H9 (cell line): ENCODE measurements around the gene SPRR3. TPM values are rescaled to one million over a fixed set of nuclear protein-coding genes. Genes with fewer than 3 reads are reported as not detected.

Experiments
- DNase-seq: peaks from one replicate; pipeline ENCODE4 v3.0.0-alpha.2; 2017
- H2AFZ ChIP-seq: one replicate; pipeline ENCODE4 v1.6.1; 2013; ENCODE audit warnings: mild to moderate bottlenecking, low read length, control low read depth, moderate library complexity
- H2AK5ac ChIP-seq: 2 replicates; pipeline ENCODE4 v1.6.1; 2013; ENCODE audit warnings: low read length, control low read depth, mixed read lengths; ENCODE audit not compliant: insufficient read length
- H2BK120ac ChIP-seq: one replicate; pipeline ENCODE4 v1.6.1; 2013; ENCODE audit warnings: low read depth, mild to moderate bottlenecking, low read length, control low read depth, inconsistent platforms; ENCODE audit not compliant: poor library complexity, severe bottlenecking
- H2BK12ac ChIP-seq: 2 replicates; pipeline ENCODE4 v1.6.1; 2013; ENCODE audit warnings: low read length, control low read depth, mixed read lengths, low read depth; ENCODE audit not compliant: insufficient read length
- H2BK15ac ChIP-seq: 2 replicates; pipeline ENCODE4 v1.6.1; 2013; ENCODE audit warnings: low read depth, low read length, control low read depth
- H2BK20ac ChIP-seq: one replicate; pipeline ENCODE4 v1.6.1; 2013; ENCODE audit warnings: low read depth, mild to moderate bottlenecking, low read length, control low read depth, inconsistent platforms; ENCODE audit not compliant: poor library complexity, severe bottlenecking
- H2BK5ac ChIP-seq: 2 replicates; pipeline ENCODE4 v1.6.1; 2013; ENCODE audit warnings: low read length, control low read depth, mixed read lengths; ENCODE audit not compliant: insufficient read length
- H3K14ac ChIP-seq: 2 replicates; pipeline ENCODE4 v1.6.1; 2013; ENCODE audit warnings: low read length, control low read depth; ENCODE audit not compliant: insufficient read depth
- H3K18ac ChIP-seq: 2 replicates; pipeline ENCODE4 v1.6.1; 2013; ENCODE audit warnings: low read depth, mild to moderate bottlenecking, mixed read lengths, low read length, control low read depth; ENCODE audit not compliant: insufficient read length
- H3K23ac ChIP-seq: 2 replicates; pipeline ENCODE4 v1.6.1; 2013; ENCODE audit warnings: low read length, control low read depth, mixed read lengths, low read depth; ENCODE audit not compliant: insufficient read length
- H3K23me2 ChIP-seq: 2 replicates; pipeline ENCODE4 v1.6.1; 2013; ENCODE audit warnings: low read depth, mild to moderate bottlenecking, mixed read lengths, low read length, control low read depth; ENCODE audit not compliant: insufficient read length, poor library complexity, severe bottlenecking
- H3K27ac ChIP-seq: 2 replicates; pipeline ENCODE4 v1.5.1; 2013; ENCODE audit warnings: low read length, control low read depth, mixed read lengths, low read depth; ENCODE audit not compliant: insufficient read length
- H3K27me3 ChIP-seq: 2 replicates; pipeline ENCODE4 v1.6.1; 2013; ENCODE audit warnings: low read length, control low read depth, inconsistent platforms; ENCODE audit not compliant: insufficient read depth
- H3K4ac ChIP-seq: 2 replicates; pipeline ENCODE4 v1.6.1; 2013; ENCODE audit warnings: low read depth, mild to moderate bottlenecking, control low read depth, inconsistent platforms, low read length, moderate library complexity
- H3K4me1 ChIP-seq: 2 replicates; pipeline ENCODE4 v1.6.1; 2013; ENCODE audit warnings: low read length, control low read depth, inconsistent platforms; ENCODE audit not compliant: insufficient read depth
- H3K4me2 ChIP-seq: 2 replicates; pipeline ENCODE4 v1.6.1; 2013; ENCODE audit warnings: low read length, control low read depth, mixed read lengths; ENCODE audit not compliant: insufficient read length, insufficient read depth
- H3K56ac ChIP-seq: 2 replicates; pipeline ENCODE4 v1.6.1; 2013; ENCODE audit warnings: low read depth, mild to moderate bottlenecking, mixed read lengths, low read length, control low read depth; ENCODE audit not compliant: insufficient read length
- H3K79me1 ChIP-seq: 2 replicates; pipeline ENCODE4 v1.6.1; 2013; ENCODE audit warnings: low read depth, mild to moderate bottlenecking, moderate library complexity, low read length, control low read depth, inconsistent platforms; ENCODE audit not compliant: insufficient read depth, poor library complexity, severe bottlenecking
- H3K79me2 ChIP-seq: 2 replicates; pipeline ENCODE4 v1.6.1; 2013; ENCODE audit warnings: low read length, control low read depth, inconsistent platforms; ENCODE audit not compliant: insufficient read depth
- H3K9ac ChIP-seq: 2 replicates; pipeline ENCODE4 v1.6.1; 2013; ENCODE audit warnings: low read length, control low read depth, mixed read lengths; ENCODE audit not compliant: insufficient read length; ENCODE audit errors: extremely low read depth
- H3K9me3 ChIP-seq: one replicate; pipeline ENCODE4 v1.6.1; 2013; ENCODE audit warnings: low read depth, low read length, inconsistent platforms; ENCODE audit not compliant: control insufficient read depth
- H3T11ph ChIP-seq: one replicate; pipeline ENCODE4 v1.6.1; 2013; ENCODE audit warnings: mild to moderate bottlenecking, low read length, control low read depth, inconsistent platforms
- H4K20me1 ChIP-seq: one replicate; pipeline ENCODE4 v1.6.1; 2013; ENCODE audit not compliant: control insufficient read depth, insufficient read length, insufficient read depth
- H4K5ac ChIP-seq: 2 replicates; pipeline ENCODE4 v1.6.1; 2013; ENCODE audit warnings: low read depth, mild to moderate bottlenecking, mixed read lengths, low read length, control low read depth; ENCODE audit not compliant: insufficient read length
- H4K8ac ChIP-seq: replicated peaks from 2 replicates; pipeline ENCODE4 v1.6.1; 2013; ENCODE audit warnings: low read length, control low read depth, mixed read lengths, low read depth; ENCODE audit not compliant: insufficient read length
- H4K91ac ChIP-seq: 2 replicates; pipeline ENCODE4 v1.6.1; 2013; ENCODE audit warnings: low read depth, mild to moderate bottlenecking, moderate library complexity, mixed read lengths, low read length, control low read depth; ENCODE audit not compliant: insufficient read length
- H3K27ac Mint-ChIP-seq, 3 experiments: 2 replicates in 2 of 3; 3 replicates in 1 of 3; pipeline ENCODE4 v1.8.0; 2020 to 2021; ENCODE audit warnings: mixed read lengths in 3 of 3, mild to moderate bottlenecking in 1 of 3, moderate library complexity in 1 of 3
- H3K27me3 Mint-ChIP-seq: 2 replicates; pipeline ENCODE4 v1.8.0; 2021; ENCODE audit warnings: low read depth, mild to moderate bottlenecking, moderate library complexity, mixed read lengths
- H3K36me3 Mint-ChIP-seq, 3 experiments: 2 replicates in 2 of 3; 3 replicates in 1 of 3; pipeline ENCODE4 v1.8.0; 2020 to 2021; ENCODE audit warnings: low read depth in 3 of 3, mixed read lengths in 3 of 3; ENCODE audit not compliant: insufficient read depth in 1 of 3
- H3K4me1 Mint-ChIP-seq, 2 experiments: 2 replicates each; pipeline ENCODE4 v1.8.0; 2020; ENCODE audit warnings: mixed read lengths in 2 of 2
- H3K4me3 Mint-ChIP-seq, 2 experiments: 2 replicates in 1 of 2; 3 replicates in 1 of 2; pipeline ENCODE4 v1.8.0; 2020 to 2021; ENCODE audit warnings: mild to moderate bottlenecking in 2 of 2, mixed read lengths in 2 of 2, moderate library complexity in 1 of 2
- H3K9me3 Mint-ChIP-seq, 2 experiments: 2 replicates in 1 of 2; 3 replicates in 1 of 2; pipeline ENCODE4 v1.8.0; 2020; ENCODE audit warnings: mild to moderate bottlenecking in 2 of 2, mixed read lengths in 2 of 2, moderate library complexity in 1 of 2
- CTCF ChIP-seq: fragments of 200-600 bp; sonication (generic); conservative IDR thresholded peaks from 3 replicates; pipeline ENCODE4 v1.8.0; 2021; ENCODE audit warnings: antibody characterized with exemption, mild to moderate bottlenecking
- WGBS: extraction: QIAGEN DNeasy Blood & Tissue Kit; methylation state at CpG from one replicate; pipeline ENCODE4 v1.1.7; 2013; ENCODE audit warnings: missing lambda C conversion rate, low lambda C conversion rate, mixed read lengths; ENCODE audit not compliant: insufficient read length; ENCODE audit errors: extremely low coverage; 5-methylcytosine and 5-hydroxymethylcytosine counted together
- total RNA-seq: library from RNA; stranded (reverse); gene quantifications from 2 replicates; pipeline ENCODE4 v1.2.1, GENCODE V29; 2021

Gene SPRR3
- total RNA-seq, 1 experiment from 2014 or later, result not detected

GRCh38 chr1:153028766-153029165, 27.2 kb downstream of the SPRR3 start:
- peaks cover 3 to 17% of the 10 kb centered on the region in 2 experiments; a peak in 3 of 4 replicates for H3K4me1 Mint-ChIP-seq
- Histone ChIP-seq H3K18ac (no peak overlapping the region), H3K4ac (no peak overlapping the region), H3K4me1 (peaks cover 3% of the 10 kb centered on the region; the same call in 1 of the 2 replicates), H4K20me1 (no peaks in the 10 kb centered on the region), H3K27me3 (no peaks in the 10 kb centered on the region), H3K23me2 (no peaks in the 10 kb centered on the region), H2BK20ac (no peak overlapping the region), H2BK120ac (no peak overlapping the region), H3K79me1 (no peaks in the 10 kb centered on the region), H2BK15ac (no peak overlapping the region), H2AK5ac (no peak overlapping the region), H3K9ac (no peak overlapping the region), H3K14ac (no peak overlapping the region), H2BK5ac (no peak overlapping the region), H3K79me2 (no peaks in the 10 kb centered on the region), H4K5ac (no peak overlapping the region), H3K56ac (no peak overlapping the region), H3T11ph (no peak overlapping the region), H3K4me2 (no peak overlapping the region), H3K9me3 (no peaks in the 10 kb centered on the region), H3K27ac (no peak overlapping the region), H4K91ac (no peak overlapping the region), H2BK12ac (no peak overlapping the region), H3K23ac (no peak overlapping the region), H4K8ac (no peak overlapping the region), H2AFZ (no peak overlapping the region)
- WGBS, result no CpG with 5 or more reads among the region's 1 CpG
- no peaks in the 10 kb centered on the region; a peak in 2 of 5 replicates for H3K9me3 Mint-ChIP-seq
- H3K27ac Mint-ChIP-seq, result no peak overlapping the region
- no peak overlapping the region for H3K4me3 Mint-ChIP-seq
- TF ChIP-seq CTCF, result no peak
- no peaks in the 10 kb centered on the region; a peak in 1 of 7 replicates for H3K36me3 Mint-ChIP-seq
- no peak for DNase-seq
- no peaks in the 10 kb centered on the region for H3K27me3 Mint-ChIP-seq
